Activated CD4-positive, alpha-beta T cell treated with anti-CD3 and anti-CD28 coated beads, Interleukin-2, amount 50 U/mL, for 24 hours (primary cell): ENCODE measurements around the gene PCLO.
"Not testable (repeated sequence)": the region's sequence is repeated elsewhere in the genome, so short reads cannot be mapped to it uniquely, and the experiment has no call there.

Experiments used
- DNase-seq, 2 donors: peaks; one replicate each; pipeline ENCODE4 v3.0.0-alpha.2; 2020; ENCODE audit warnings: low read depth in 1 of 2, low spot score in 1 of 2

The PCLO gene

GRCh38 chr7:82740246-82740848, 422.3 kb downstream of the PCLO start:
- DNase-seq = no peak

- DNase-seq = no peak
Observed at GRCh38 chr7:82736633-82737032, 426.1 kb downstream of the PCLO start.

GRCh38 chr7:82732677-82733076, 430.0 kb downstream of the PCLO start:
- DNase-seq = no peak

GRCh38 chr7:82729172-82730030, 433.3 kb downstream of the PCLO start:
- DNase-seq = no peak

- DNase-seq = no peak
Observed at GRCh38 chr7:82726038-82726800, 436.5 kb downstream of the PCLO start.

- DNase-seq = no peak
Observed at GRCh38 chr7:82723411-82723810, 439.3 kb downstream of the PCLO start.

- DNase-seq = no peak
Observed at GRCh38 chr7:82722946-82723345, 439.7 kb downstream of the PCLO start.

- DNase-seq = no peak
Observed at GRCh38 chr7:82715344-82715743, 447.3 kb downstream of the PCLO start.

- DNase-seq = no peak
Observed at GRCh38 chr7:82714883-82715282, 447.8 kb downstream of the PCLO start.

GRCh38 chr7:82713506-82713905, 449.2 kb downstream of the PCLO start:
- DNase-seq = no peak

GRCh38 chr7:82706344-82706743, 456.3 kb downstream of the PCLO start:
- DNase-seq = not testable (repeated sequence)

GRCh38 chr7:82705517-82706260, 457.0 kb downstream of the PCLO start:
- DNase-seq = no peak

- no peak for DNase-seq
Observed at GRCh38 chr7:82704121-82704520, 458.6 kb downstream of the PCLO start.
